Measurements from ENCODE around the gene ZBTB7C. TPM values are rescaled to one million over a fixed set of nuclear protein-coding genes. Genes with fewer than 3 reads are reported as not detected.

Gene ZBTB7C
- total RNA-seq, 1 donor from 2014 or later, result 1.4 TPM

DNA sequence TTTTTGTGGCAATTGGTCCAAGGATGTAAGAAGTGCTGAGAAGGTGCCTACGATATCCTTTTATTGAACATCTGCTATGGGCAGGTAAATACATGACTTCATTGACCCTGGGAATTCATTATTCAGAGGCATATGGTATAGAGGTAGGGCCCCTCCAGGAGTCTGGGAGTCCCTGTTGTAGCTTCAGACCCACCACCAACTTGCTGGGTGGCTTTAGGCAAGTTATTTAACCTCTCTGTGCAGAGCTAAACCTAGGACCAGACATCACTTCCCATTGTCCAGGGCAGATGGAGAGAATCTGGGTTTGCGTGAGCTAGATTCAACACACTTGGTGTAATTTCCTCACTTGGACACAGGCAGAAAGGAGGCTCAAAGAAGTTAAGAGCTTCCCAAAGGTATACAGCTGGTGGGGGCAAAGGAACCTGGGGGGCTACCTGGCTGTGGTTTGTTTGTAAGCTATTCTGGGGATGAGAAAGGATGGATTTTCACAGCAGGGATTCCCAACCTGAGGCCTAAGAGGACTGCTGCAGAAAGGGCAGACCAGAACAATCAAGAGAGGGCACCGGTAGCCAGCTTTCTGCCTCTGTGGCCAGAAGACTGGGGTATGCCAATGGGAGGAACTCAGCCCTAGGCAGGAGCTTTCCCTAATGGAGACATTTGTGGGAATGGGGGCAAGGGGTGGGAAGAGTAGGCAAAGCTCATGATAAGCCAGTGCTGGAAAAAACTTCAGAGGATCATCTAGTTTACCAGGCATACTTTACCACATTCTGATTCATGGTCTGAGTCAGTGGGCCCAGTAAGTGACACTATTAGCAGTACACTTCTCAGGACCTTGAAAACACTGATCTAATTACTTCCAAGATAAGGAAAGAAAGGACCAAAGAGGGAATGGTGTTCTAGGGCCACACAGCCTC is 376.1 kb downstream of the ZBTB7C start:
- Mint-ChIP-seq H3K27ac (ENCODE audit: unreplicated experiment) (no peak overlapping the region), H3K9me3 (ENCODE audit: low read depth) (no peaks in the 10 kb centered on the region), H3K4me1 (ENCODE audit: low read depth) (peaks cover 3% of the 10 kb centered on the region), H3K27me3 (ENCODE audit: low read depth) (no peaks in the 10 kb centered on the region), H3K4me3 (ENCODE audit: unreplicated experiment) (no peak overlapping the region), H3K36me3 (ENCODE audit: low read depth) (no peaks in the 10 kb centered on the region)
- TF ChIP-seq, protein P1, sequence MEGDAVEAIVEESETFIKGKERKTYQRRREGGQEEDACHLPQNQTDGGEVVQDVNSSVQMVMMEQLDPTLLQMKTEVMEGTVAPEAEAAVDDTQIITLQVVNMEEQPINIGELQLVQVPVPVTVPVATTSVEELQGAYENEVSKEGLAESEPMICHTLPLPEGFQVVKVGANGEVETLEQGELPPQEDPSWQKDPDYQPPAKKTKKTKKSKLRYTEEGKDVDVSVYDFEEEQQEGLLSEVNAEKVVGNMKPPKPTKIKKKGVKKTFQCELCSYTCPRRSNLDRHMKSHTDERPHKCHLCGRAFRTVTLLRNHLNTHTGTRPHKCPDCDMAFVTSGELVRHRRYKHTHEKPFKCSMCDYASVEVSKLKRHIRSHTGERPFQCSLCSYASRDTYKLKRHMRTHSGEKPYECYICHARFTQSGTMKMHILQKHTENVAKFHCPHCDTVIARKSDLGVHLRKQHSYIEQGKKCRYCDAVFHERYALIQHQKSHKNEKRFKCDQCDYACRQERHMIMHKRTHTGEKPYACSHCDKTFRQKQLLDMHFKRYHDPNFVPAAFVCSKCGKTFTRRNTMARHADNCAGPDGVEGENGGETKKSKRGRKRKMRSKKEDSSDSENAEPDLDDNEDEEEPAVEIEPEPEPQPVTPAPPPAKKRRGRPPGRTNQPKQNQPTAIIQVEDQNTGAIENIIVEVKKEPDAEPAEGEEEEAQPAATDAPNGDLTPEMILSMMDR (IDR thresholded peaks at IDR 0.05), result peak; percentile 20
- peak; percentile 38 for DNase-seq (ENCODE audit: low spot score)

DNA sequence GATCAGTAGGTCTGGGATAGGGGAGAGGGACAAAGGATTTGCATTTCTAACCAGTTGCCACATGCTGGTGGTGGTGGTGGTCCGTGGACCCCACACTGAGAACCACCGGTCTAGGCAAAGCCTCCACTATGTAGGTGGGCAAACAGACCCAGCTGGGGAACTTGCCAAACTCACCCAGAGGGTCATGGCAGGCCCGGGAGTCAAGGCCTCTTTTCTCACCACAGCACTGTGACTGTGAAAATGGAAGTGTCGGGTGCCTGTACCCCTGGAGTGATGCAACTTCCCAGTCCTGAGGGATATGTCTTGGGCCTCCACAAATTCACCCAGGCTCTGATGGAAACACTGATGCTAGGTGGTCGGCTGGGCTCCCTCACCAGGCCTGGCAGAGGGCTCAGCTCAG is 377.5 kb downstream of the ZBTB7C start:
- TF ChIP-seq, protein P1 (IDR thresholded peaks at IDR 0.05), result no peak
- H3K4me1 Mint-ChIP-seq (ENCODE audit: low read depth), result peaks cover 16% of the 10 kb centered on the region
- H3K36me3 Mint-ChIP-seq (ENCODE audit: low read depth), result no peaks in the 10 kb centered on the region
- no peaks in the 10 kb centered on the region for H3K27me3 Mint-ChIP-seq (ENCODE audit: low read depth)
- H3K9me3 Mint-ChIP-seq (ENCODE audit: low read depth), result no peaks in the 10 kb centered on the region
- DNase-seq (ENCODE audit: low spot score), result peak; percentile 50
- H3K27ac Mint-ChIP-seq (ENCODE audit: unreplicated experiment), result no peak overlapping the region
- H3K4me3 Mint-ChIP-seq (ENCODE audit: unreplicated experiment), result no peak overlapping the region

DNA sequence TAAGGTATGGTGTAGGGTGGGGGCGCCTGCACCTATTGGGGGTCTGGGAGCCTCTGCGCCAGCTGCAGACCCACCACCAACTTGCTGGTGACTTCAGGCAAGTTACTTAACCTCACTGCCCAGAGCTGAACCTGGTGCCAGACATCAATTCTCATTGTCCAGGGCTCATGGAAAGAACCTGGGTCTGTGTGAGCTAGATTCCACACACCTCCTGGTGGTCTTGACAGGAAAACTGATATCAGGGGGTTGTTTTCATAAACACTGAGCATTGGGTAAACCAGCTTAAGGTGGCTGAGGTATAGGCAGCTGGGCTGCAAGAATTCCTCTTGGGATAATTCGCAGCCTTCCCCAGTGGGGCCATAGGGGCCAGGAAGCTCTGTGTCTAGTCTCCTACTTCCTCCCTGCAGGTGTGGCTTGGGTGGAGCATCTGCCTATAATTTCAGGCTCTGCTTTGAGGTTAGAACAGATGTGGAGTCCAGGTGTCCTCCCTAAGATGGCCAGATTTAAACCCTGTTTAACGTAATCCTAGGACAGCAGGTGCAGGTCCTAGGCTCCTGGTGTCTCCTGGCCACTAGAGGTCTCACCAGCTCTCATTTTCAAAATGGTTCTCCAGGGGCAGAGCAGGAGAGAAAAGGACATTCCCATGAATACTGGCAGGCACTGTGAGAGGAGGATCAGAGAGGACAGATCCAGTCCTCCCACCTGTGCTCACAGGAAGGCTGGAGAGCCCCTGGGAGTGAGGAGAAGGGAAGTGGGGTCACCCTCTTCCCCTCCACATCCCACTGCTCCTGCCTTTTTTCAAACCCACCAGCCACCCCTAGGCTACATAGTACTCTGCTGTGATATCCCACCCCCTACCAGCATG is 378.3 kb downstream of the ZBTB7C start:
- peak; percentile 33 for DNase-seq (ENCODE audit: low spot score)
- Mint-ChIP-seq H3K27me3 (ENCODE audit: low read depth) (no peaks in the 10 kb centered on the region), H3K36me3 (ENCODE audit: low read depth) (no peaks in the 10 kb centered on the region), H3K9me3 (ENCODE audit: low read depth) (no peaks in the 10 kb centered on the region), H3K4me3 (ENCODE audit: unreplicated experiment) (no peak overlapping the region), H3K27ac (ENCODE audit: unreplicated experiment) (no peak overlapping the region), H3K4me1 (ENCODE audit: low read depth) (peaks cover 17% of the 10 kb centered on the region)
- TF ChIP-seq, protein P1 (IDR thresholded peaks at IDR 0.05), result peak; percentile 90

DNA sequence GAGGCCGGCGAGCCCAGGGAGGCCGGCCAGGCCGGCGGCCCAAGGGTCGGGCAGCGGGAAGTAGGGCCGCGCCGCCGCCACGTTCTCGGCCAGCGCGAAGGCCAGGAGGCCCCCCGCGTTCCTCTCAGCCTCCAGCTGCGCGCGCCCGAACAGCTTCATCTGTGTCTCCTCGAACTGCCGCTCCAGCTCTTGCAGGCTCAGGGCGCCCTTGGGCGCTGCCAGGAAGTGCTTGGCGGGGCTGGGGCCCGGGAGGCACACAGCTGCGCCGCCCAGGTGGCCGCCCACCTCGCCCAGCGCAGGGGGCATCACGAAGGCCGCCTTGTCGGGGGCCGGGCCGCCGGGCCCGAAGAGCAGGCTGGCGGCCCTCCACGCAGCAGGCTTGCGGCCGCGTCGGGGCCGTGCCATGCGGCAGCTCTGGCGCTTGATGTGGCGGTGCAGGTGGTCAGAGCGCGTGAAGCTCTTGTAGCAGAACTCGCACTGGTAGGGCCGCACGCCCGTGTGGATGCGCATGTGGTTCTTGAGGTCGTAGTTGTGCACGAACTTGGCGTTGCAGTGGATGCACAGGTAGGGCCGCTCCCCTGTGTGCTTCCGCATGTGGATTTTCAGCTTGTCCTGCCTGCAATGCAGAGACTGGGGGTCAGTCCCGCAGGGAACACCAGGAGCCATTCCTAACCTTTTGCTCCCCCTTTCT is 379.7 kb downstream of the ZBTB7C start:
- no peak overlapping the region for H3K4me3 Mint-ChIP-seq (ENCODE audit: unreplicated experiment)

More for the DNA sequence above, 379.7 kb downstream of the ZBTB7C start:
- H3K9me3 Mint-ChIP-seq (ENCODE audit: low read depth), result no peaks in the 10 kb centered on the region
- H3K36me3 Mint-ChIP-seq (ENCODE audit: low read depth), result no peaks in the 10 kb centered on the region
- DNase-seq (ENCODE audit: low spot score), result no peak
- peaks cover 17% of the 10 kb centered on the region for H3K4me1 Mint-ChIP-seq (ENCODE audit: low read depth)
- TF ChIP-seq, protein P1 (IDR thresholded peaks at IDR 0.05), result no peak
- H3K27me3 Mint-ChIP-seq (ENCODE audit: low read depth), result no peaks in the 10 kb centered on the region
- no peak overlapping the region for H3K27ac Mint-ChIP-seq (ENCODE audit: unreplicated experiment)

Measured in chondrocyte (in vitro differentiated cells).